Measurements from ENCODE around the gene DENND4B.
"Not testable (repeated sequence)": the region's sequence is repeated elsewhere in the genome, so short reads cannot be mapped to it uniquely, and the experiment has no call there.

DENND4B gene

DNA sequence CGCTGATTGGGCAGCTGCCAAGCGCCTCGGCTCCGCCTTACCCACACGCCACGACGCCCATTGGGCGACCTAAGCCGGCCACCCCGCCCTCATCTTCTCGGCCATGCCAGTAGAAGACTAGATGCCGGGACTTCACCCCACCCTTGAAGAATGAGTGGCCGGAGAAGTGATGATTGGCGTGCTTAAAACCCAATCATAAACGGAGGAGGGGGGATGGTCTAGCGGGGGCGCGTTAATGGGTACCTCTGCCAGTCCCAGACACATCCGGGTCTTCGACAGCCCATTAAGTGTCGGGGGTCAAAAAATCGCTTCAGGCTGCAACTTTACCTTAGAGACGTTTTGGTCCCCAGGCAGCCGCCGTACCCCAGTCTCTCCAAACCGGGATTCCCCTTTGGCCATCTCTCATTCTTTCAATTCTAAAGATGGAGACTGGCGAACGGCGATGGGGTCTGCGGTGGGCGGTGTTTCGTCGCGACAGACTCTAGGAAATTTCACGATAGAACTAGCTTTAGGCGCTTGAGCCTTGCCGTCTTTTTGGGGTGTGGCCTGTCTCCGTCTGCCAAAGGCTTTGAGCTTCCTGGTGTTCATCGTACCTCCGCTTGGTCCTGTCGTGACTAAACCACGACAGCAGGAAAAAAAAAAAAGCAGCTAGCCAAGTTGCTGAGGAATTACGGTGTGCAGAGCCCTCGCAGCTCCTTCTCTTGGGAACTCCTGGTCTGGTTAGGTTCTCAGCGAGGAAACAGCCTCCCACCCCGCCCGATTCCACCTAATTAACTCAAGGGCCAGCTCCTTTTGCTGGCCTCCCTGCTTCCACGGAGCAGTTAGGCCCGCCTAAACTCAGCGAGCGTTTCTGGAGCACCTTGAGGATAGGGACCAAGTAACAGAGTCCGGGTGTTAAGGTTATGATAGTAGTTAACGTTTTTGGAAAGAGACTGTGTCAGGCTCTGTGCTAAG lies 23.3 kb downstream of the DENND4B start, which contains the start of gene GATAD2B:
TSS of gene GATAD2B (minus strand) at position 1 of the 954 bp plus-strand sequence. CDS start 94,625 bp downstream, outside the sequence.
- peak; percentile 98 for DNase-seq (ENCODE audit: low spot score)

DNA sequence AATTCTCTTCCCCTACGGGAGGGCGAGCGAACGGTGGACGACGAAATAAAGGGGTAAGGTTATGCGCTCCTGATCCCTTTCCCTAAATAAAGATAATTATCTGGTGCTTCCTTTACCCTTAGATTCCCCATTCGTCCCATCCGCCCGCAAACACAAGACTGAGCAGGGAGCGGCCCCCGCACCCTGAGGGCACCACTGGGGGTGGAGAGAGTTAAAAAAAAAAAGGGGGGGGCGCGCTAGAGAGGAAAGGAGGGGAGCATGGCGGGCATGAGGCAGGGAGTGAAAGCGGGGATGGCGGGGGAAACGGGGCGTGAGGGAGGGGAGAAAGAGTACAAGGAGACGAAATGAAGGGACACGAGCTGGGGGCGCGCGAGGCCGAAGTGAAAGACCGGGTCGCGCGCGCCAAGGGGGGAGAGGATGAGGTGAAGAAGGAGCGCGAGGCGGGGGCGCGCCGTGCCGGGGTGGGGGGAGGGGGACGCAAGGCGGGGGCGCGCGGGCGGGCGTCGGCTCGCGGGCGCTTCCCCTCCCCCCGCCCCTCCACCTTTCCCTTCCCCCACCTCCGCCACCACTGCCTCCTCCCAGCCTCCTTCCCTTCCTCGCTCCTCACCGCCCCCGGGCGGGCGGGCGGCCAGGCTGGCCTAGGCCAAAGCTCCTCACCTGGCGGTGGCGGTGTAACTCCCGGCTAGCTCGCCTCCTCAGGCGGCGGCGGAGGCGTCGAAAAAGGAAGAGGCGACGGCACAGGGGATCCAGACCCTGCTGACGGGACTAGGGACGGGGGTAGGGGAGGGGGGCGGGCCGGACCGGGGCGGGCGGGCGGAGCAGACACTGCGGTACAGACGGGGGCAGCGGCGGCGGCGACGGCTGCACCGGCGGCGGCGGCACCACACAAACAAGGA lies 24.2 kb downstream of the DENND4B start:
- no peak for DNase-seq (ENCODE audit: low spot score)

DNA sequence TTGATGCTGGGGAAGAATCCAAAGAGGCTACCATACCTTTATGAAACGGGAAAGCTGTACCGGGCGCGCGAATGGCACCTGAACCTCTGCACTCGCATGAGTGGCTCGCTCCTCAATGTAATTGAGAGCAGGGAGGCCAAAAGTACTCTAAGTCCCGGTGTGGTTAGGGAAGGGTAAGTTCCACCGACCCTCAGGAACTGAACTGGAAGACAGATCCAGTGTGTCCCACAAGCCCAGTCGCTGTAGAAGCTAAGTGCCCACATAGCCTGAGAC lies 24.8 kb downstream of the DENND4B start:
- DNase-seq (ENCODE audit: low spot score) = no peak

DNA sequence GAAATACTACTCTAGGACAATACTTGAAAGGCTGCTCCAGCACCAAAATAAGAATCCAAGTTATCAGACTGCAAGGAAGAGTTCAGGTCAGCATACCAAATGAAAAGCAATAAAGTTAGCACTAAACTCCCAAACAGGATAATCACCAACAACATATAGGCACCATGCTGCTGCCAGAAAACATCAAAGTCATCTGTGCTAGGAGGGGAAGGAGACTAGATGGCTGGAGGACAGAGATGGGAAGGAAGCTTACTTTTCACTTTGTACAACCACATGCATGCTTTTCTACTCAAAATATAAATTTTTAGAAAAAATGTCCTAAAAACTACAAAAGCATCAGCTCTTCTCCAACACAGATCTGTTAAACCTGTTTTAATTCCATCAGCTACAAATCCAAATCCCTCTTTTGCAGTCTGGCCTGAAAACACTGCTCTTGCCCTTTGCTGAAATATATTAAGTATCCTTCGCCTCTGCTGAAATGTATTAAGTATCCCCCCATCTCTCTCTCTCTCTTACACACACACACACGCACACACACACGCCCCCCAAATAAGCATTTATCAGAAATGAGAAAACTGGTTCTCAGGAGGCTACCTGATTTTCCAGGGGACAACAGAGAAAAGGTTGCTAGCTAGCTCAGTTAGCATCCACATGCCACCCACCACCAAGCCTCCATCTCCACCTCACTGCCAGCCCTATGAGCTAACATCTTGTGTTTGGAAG lies 25.3 kb downstream of the DENND4B start:
- no peak for DNase-seq (ENCODE audit: low spot score)

DNA sequence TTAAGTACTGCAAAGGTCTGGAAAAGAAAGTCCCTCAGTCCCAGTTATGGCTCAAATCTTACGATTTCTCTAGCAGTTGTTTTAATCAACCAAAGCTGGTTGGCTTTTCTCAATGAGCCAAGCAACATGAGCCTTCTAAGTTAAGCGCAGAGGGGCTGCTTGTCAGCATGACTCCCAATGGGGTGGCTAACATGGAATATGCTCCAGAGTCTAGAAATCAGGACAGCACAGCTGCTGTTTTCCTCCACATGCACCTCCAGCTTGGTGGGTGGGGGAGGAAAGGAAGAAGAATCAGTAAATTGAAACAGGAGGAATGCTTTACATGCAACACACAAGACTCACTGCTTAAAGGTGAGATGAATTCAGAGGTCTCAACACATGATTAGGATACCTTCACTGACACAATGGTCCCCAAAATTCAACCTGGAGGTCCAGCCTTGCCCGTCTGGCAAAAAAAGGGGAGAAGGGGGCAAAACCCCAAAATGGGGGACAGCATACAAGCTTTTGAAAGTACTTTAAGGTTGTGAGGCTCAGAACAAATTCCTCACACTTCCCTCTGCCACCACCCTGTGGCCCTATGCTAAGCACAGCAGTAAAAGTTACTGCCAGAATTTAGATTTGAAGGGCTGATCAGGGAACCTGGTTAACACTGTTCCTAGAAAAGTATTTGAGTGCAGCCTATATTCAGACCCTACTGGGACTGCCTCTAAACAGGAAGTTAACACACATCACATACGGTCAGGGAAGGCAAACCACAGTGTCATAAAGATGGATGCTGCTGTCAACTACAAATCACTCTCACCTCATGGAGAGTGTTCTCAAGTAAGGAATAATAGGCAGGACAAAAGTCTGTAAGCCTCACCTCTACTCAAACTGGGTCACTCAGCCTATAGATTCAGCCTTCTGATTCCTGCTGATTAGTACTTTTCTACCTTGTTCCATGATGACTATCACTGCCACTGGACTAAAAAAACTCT lies 26.4 kb downstream of the DENND4B start:
- no peak for DNase-seq (ENCODE audit: low spot score)

DNA sequence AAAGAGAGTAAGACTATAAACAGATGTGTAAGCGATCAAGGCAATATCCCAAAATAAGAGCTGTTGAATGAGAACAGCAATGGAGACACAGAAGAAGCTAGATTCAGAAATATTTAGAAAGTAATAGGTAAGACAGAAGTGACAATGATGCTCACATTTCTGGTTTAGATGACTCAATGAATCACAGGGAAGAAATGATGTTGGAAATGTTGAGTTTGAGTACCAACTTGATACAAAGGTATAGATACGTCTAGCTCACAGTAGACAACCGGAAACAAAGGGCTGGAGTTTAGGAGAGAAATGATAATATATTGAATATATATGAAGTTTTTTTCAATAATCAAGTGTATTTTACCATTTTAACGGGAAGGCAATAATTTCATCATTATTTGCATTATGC lies 30.2 kb downstream of the DENND4B start:
- no peak for DNase-seq (ENCODE audit: low spot score)

DNA sequence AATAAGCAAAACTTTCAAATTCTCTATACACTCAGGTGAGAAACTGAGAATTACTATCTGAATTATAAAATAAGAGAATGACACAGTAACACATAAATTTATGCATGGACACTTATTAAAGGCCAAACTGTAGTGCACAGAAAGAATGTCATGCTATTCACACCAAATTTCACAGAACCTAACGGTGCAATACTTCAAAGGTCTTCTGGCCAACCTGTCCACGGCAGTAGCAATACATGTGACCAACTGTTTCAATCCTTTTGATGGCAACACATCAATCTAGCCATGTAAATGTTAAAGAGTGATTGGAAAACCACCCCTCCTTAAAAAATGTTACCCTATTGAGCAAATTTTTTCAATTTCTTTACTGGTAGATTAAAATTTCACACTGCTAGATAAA lies 34.2 kb downstream of the DENND4B start:
- DNase-seq (ENCODE audit: low spot score) = no peak

DNA sequence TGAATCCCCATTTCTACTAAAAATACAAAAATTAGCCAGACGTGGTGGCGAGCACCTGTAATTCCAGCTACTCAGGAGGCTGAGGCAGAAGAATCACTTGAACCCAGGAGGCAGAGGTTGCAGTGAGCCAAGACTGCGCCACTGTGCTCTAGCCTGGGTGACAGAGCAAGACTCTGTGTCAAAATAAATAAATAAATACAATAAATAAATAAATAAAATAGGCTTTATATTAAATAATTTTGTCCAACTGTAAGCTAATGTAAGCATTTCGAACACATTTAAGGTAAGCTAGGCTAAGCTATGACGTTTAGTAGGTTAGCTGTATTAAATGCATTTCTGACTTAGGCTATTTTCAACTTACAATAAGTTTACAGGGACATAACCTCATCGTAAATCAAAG lies 36.0 kb downstream of the DENND4B start:
- DNase-seq (ENCODE audit: low spot score) = not testable (repeated sequence)

DNA sequence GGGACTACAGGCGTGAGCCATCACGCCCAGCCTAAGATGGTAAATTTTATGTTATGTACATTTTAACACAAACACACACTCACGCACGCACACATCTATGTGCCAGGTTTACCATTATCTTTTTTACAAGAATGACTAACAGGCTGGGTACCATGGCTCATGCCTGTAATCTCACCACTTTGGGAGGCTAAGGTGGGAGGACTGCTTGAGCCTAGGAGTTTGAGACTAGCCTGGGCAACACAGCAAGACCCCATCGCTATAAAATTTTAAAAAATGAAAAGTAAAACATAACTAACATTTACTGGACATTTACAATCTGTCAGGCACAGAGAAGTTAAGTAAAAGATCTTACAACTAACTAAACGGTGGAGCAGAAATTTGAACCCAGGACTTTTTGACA lies 38.4 kb downstream of the DENND4B start:
- no peak for DNase-seq (ENCODE audit: low spot score)

DNA sequence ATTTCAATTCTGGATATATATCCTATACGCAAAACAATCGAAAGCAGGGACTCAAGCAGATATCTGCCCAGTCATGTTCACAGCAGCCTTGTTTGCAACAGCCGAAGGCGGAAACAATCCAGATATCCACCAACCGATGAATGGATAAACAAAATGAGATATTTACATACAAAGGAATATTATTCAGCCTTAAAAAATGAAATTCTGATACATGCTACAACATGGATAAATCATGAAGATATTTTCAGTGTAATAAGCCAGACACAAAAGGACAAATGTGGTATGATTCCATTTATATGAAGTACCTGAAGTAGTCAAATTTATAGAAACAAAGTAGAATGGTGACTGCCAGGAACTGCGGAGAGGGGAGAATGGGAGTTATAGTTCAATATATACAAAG lies 39.4 kb downstream of the DENND4B start:
- no peak for DNase-seq (ENCODE audit: low spot score)

DNA sequence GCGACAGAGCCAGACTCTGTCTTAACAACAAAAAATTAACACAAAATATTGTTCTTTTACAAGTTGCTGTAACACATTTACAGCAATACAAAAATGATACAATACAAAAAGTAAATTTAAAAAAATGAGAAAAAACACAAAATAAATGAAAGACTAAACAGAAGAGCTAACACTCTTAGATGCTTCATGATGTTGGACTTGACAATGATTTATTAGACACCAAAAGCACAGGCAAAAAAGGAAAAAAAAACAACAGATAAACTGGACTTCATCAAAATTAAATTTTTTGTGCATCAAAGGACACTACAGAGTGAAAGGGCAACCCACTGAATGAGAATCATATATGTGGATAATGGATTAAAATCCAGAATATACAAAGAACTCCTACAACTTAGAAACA lies 40.1 kb downstream of the DENND4B start:
- no peak for DNase-seq (ENCODE audit: low spot score)

DNA sequence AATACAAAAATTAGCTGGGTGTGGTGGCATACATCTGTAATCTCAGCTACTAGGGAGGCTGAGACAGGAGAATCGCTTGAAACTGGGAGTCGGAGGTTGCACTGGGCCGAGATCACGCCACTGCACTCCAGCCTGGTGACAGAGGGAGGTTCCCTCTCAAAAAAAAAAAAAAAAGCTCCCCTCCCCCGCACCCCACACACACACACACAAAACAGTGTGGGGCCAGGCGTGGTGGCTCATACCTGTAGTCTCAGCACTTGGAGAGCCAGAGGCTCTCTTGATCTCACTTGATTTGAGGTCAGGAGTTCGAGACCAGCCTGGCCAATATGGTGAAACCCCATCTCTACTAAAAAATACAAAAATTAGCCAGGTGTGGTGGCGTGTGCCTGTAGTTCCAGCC lies 40.6 kb downstream of the DENND4B start:
- DNase-seq (ENCODE audit: low spot score) = not testable (repeated sequence)

DNA sequence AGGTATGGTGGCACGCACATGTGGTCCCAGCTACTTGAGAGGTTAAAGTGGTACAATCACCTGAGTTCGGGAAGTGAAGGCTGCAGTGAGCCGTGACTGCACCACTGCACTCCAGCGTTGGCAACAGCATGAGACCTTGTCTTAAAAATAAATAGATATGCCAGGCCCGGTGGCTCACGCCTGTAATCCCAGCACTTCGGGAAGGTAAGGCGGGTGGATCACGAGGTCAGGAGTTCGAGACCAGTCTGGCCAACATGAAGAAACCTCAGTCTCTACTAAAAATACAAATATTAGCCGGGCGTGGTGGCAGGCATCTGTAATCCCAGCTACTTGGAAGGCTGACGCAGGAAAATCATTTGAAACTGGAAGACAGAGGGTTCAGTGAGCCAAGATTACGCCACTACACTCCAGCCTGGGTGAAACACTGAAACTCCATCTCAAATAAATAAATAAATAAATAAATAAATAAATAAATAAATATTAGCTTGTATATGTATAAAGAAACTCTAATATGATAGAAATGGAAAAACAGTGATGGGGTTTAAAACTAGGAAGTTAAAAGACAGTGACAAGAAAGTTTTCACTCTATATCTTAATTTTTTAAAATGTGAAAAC lies 42.6 kb downstream of the DENND4B start:
- DNase-seq (ENCODE audit: low spot score) = no peak

DNA sequence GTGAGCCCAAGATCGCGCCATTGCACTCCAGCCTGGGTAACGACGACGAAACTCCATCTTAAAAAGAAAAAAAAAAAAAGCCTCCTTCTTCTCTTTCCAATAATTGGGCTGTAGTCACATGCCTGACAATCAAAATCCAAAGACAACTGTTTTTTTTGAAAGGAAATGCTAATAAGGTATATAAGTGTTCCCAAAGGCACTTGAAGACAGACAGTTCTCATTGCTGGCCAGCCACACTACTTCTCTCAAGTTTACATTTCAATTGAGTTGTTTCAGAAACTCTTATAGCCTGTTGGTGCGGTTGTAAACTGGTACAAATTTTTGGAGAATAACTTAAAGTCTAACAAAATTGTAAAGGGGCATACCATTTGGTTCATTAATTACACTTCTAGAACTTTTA lies 47.0 kb downstream of the DENND4B start:
- DNase-seq (ENCODE audit: low spot score) = no peak

DNA sequence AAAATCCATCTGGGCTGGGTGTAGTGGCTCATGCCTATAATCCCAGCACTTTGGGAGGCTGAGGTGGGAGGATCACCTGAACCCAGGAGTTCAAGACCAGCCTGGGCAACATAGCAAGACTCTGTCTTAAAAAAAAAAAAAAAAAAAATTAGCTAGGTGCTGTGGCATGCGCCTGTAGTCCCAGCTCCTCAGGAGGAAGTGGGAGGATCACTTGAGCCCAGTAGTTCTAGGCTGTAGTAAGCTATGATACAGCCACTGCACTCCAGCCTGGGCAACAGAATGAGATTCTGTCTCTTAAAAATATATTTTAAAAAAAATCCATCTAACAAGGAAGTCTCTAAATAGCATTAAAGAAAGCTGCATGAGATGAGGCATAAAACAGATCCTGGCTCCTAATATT lies 50.7 kb downstream of the DENND4B start:
- DNase-seq (ENCODE audit: low spot score) = not testable (repeated sequence)

DNA sequence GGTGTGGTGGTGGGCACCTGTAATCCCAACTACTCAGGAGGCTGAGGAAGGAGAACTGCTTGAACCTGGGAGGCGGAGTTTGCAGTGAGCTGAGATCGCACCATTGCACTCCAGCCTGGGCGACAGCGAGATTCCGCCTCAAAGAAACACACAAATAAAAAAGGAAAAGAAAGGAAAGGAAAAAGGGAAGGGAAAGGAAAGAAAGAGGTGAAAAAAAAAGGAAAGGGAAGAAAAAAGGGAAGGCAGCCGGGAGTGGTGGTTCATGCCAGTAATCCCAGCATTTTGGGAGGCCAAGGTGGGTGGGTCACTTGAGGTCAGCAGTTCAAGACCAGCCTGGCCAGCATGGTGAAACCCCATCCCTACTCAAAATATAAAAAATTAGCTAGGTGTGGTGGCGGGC lies 55.5 kb downstream of the DENND4B start:
- DNase-seq (ENCODE audit: low spot score) = not testable (repeated sequence)

DNA sequence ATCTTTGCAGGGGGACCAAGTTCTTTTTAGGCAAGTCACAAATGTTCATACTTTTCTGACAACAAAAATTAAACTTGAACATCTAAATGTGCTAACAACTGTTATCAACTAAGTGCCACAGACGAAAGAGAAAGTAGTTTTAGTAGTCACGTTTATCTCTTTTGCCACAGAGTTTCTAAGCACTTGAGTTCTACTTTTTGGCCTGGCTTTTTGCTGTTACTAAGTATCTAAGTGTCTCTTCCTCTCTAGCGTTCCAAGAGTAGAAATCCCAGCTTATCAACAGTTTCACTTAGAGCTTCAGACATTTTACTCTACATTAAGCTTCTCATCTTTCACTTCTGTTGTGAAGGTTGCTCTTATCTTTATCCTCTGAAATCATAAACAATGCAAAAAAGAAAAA lies 58.0 kb downstream of the DENND4B start:
- DNase-seq (ENCODE audit: low spot score) = no peak

DNA sequence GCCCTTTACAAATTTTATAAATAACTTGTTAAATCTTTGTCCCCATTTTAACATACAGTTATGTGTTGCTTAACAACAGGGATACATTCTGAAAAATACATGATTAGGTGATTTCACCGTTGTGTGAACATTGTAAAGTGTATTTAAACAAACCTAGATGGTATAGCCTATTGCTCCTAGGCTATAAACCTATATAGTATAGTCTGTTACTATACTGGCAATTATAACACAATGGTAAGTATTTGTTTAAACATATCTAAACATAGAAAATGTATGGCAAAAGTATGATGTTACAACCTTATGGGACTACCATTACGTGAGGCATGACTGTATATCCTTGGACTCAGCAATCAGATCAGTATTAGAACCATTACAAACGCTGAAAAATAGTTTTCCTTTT lies 60.4 kb downstream of the DENND4B start:
- no peak for DNase-seq (ENCODE audit: low spot score)

DNA sequence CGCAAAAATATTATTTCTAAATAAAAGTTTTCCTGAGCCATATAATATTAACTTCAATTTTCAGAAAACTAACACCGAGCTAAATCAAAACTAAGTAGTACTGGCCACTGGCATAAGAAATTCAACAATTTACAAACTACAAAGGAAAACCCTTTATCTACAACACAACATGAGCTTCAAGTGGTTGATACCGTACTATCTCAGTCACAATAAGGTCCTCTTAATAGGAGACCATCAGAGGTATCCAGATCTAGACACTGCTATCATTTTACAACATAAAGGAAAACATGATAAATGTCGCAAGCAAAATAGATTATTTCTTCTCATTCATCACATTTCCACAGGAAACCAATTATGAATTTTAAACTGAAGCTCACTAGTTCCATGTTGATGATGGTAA lies 63.3 kb downstream of the DENND4B start:
- no peak for DNase-seq (ENCODE audit: low spot score)

DNA sequence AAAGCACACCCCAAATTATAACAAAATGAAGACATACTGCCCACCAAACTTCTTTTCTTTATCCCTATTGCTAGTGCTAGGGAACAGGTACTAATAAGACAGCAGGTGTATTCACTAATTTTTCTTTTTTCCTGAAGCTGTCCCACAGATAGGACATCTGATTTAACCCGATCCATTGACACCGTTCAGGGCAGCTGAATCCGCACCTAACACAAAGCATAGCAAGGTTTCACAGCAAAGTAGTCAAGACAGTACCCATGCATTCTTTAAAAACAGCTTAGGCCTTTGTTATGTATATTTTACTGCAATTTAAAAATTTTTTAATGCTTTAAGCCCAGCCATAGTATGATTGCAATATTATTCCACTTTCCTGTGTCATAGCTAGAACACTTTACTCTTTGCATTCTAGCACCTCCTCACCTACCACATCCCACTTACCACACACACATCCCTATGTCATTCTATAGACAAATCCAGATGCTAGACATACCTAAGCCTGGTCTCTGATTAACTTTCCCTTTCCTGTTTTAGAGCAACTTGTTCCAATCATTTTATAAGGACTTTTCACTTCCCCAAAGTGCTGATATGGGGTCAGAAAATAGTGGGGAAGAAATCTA lies 64.1 kb downstream of the DENND4B start:
- DNase-seq (ENCODE audit: low spot score) = no peak
